ENCODE results near the gene TPSAB1. TPM values are rescaled to one million over a fixed set of nuclear protein-coding genes. Genes with fewer than 3 reads are reported as not detected.
"Not testable (repeated sequence)": the region's sequence is repeated elsewhere in the genome, so short reads cannot be mapped to it uniquely, and the experiment has no call there.

The TPSAB1 gene
- not detected for polyA plus RNA-seq (ENCODE audit: low read depth in 6 of 6)

DNA sequence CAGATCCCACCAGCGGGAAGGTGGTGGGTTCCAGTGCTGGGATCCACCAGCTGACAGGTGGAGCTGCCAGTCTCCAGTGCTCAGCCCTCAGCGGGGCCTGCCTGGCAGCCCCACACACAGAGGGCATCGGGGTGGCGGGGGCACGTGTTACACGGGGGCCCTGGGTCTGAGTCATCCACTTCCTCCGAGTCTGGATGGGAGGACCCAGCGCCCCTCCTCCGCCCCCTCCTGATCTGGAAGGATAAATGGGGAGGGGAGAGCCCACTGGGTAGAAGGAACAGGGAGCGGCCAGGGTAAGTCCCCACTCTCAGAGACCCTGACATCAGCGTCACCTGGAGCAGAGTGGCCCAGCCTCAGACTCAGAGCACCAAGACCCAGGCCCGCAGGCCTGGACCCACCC is at the start of gene TPSAB1:
TSS of gene TPSAB1 (plus strand) at position 270 of the 400 bp plus-strand sequence. CDS start 234 bp downstream, outside the sequence.
- not testable (repeated sequence) for H3K4me3 Mint-ChIP-seq; H3K9me3 Mint-ChIP-seq; H3K27ac Mint-ChIP-seq; H3K27me3 Mint-ChIP-seq; H3K36me3 Mint-ChIP-seq; DNase-seq; ATAC-seq (ENCODE audit: low read depth in 2 of 2)
- peaks cover 2 to 12% (median 2%) of the 10 kb centered on the region in 3 donors for H3K4me1 Mint-ChIP-seq

DNA sequence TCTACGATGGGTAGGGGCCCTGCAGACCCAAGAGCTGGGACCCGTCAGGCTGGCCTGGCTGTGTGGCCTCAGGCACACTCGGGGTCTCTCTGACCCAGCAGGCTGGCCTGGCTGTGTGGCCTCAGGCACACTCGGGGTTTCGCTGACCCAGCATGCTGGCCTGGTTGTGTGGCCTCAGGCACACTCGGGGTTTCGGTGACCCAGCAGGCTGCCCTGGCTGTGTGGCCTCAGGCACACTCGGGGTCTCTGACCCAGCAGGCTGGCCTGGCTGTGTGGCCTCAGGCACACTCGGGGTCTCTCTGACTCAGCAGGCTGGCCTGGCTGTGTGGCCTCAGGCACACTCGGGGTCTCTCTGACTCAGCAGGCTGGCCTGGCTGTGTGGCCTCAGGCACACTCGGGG is 49.7 kb upstream of the TPSAB1 start:
- not testable (repeated sequence) for H3K36me3 Mint-ChIP-seq; H3K27ac Mint-ChIP-seq; DNase-seq; H3K4me3 Mint-ChIP-seq; H3K9me3 Mint-ChIP-seq; ATAC-seq (ENCODE audit: low read depth in 2 of 2); H3K4me1 Mint-ChIP-seq
- peaks cover 3 to 18% (median 7%) of the 10 kb centered on the region in 3 donors for H3K27me3 Mint-ChIP-seq

DNA sequence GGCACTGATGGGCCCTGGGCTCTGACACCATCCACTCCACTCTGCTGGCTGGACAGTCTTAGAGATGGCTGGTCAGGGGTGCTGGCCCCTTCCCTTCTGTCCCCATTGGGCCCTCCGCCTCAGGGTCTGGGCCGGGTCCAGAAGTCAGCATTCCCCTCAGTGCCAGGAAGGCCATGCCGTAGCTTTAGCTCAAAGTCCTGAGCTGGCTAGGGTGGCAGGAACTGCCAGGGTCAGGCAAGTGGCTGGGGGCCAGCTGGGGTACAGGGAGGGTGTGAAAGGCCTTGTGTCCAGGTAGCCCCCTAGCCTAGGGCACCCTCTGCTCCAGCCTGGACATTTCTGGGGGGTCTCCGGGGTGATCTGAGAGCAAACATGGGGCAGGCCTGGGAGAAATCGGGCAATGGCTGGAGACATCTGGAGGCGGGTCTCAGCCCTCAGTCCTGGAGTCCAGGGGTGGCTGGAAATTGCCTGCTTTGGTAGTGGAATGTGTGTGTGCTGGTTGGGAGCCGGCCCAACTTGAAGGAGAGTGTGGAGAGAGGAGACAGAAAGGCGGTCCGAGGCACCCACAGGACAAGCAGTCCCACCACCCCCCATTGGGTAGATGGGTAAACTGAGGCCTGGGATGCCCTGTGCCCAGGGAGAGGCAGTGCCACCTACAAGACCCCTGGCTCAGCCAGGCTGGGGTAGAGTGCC is 48.0 kb upstream of the TPSAB1 start:
- H3K9me3 Mint-ChIP-seq = peaks cover 0 to 3% (median 0%) of the 10 kb centered on the region in 7 donors
- H3K4me1 Mint-ChIP-seq = no peaks in the 10 kb centered on the region
- ATAC-seq (ENCODE audit: low read depth in 2 of 2) (no peak), DNase-seq (no peak)
- peaks cover 3 to 27% (median 16%) of the 10 kb centered on the region in 3 donors for H3K27me3 Mint-ChIP-seq
- H3K36me3 Mint-ChIP-seq = no peaks in the 10 kb centered on the region
- no peak overlapping the region for H3K27ac Mint-ChIP-seq
- H3K4me3 Mint-ChIP-seq = no peak overlapping the region

DNA sequence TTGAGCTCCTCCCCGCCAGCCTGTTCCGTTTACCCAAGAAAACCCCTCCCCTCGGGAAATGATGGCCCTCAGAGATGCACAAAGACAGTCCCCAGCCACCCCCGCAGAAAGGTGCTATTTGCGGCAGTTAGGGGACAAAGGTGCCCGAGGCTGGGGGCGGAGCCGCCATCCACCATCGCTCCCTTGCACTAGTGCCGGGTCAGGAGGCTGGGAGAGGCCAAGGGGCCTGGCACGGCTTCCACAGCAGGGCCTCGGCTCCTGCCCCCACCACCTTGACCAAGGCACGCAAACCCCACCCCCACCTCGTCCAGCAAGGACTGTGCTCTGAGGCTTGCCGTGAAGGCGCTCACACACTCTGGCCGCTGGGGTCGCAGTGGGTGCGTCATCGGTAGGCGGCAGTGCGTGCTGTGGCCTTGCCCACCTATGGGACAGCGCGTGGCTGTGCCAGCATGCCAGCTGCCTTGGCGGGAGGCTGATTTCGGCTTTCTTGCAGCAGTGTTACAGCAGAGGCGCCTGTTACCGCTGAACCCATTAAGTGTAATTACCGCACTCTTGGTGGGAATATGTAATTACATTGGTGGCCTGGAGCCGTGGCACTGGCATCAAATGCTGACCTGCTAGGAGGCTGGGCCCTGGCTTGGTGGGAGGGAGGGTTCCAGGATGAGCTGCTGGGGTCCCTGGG is 47.2 kb upstream of the TPSAB1 start:
- Mint-ChIP-seq H3K27me3 (peaks cover 0 to 27% (median 16%) of the 10 kb centered on the region in 3 donors), H3K4me1 (no peaks in the 10 kb centered on the region), H3K9me3 (peaks cover 0 to 3% (median 0%) of the 10 kb centered on the region in 7 donors), H3K36me3 (no peaks in the 10 kb centered on the region), H3K4me3 (no peak overlapping the region), H3K27ac (no peak overlapping the region)
- DNase-seq = no peak
- ATAC-seq (ENCODE audit: low read depth in 2 of 2) = no peak

DNA sequence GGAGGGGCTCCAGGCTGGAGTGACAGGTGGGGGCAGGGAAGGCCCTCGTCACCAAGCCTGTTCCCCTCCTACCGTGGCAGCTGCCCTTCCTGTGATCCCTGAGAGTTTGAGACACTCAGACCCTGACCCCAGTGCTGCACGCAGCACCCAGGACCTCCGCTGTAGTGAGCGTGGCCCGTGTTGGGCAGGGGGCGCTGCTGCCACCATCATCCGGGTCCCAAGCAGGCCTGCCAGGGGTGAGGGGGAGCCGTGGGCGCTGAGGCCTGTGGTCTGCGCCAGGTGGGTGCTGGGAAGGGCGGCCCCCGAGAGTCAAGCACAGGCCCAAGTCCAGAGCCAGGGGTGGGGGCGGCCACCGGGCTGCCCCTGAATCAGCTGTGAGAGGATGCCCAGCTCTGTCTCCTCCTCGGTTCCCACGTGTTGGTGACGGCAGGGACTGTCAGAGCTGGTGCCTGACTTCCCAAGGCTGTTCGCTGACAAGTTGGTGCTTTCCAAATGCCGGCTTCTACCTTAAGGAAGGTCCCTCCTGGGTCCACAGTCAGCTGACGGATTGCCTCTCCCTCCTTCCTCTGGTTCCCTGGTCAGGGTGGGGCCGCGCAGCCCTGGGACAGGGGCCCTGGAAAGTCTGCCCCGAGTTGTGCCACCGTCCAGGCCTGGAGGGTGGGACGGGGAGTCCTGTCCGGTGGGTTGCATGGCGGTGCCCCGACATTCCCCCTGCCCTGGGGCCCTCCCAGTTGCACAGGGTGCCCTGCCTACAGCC is 46.5 kb upstream of the TPSAB1 start:
- H3K9me3 Mint-ChIP-seq = peaks cover 0 to 2% (median 0%) of the 10 kb centered on the region in 7 donors
- ATAC-seq (ENCODE audit: low read depth in 2 of 2) (no peak), DNase-seq (no peak)
- H3K4me1 Mint-ChIP-seq = no peaks in the 10 kb centered on the region
- no peak overlapping the region for H3K4me3 Mint-ChIP-seq
- H3K27ac Mint-ChIP-seq = no peak overlapping the region
- no peaks in the 10 kb centered on the region for H3K36me3 Mint-ChIP-seq
- peaks cover 0 to 24% (median 13%) of the 10 kb centered on the region in 3 donors for H3K27me3 Mint-ChIP-seq

DNA sequence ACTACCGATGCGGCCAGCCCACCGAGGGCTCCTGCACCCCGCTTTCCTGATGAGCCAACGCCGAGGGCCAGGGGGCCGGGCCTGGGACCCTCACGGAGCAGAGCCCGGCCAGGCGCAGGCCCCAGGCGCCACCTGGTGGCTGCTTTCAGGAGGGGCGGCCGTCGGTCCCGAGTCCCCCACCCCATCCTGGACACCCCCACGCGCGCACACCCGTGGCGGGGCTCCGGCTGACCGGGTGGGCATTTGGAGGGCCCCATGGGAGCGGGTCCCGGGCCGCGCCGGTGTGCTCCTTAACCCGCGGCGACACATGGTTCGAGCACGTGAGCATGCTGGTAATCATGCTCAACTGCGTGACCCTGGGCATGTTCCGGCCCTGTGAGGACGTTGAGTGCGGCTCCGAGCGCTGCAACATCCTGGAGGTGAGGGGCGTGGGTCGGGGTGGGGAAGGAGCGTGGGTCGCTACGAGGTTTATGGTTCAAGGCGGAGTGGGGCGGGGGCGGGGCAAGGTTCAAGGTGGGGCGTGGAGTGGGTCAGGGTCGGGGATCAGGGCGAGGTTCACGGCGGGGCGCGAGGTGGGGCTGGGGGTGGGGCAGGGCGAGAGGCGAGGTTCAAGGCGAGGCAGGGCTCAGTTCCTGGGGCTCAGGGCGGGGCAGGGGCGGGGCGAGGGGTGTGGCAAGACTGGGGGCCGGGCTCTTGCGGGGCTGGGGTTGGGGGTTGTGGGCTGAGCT is 45.7 kb upstream of the TPSAB1 start:
- Mint-ChIP-seq H3K36me3 (no peaks in the 10 kb centered on the region), H3K27me3 (peaks cover 0 to 21% (median 9%) of the 10 kb centered on the region in 3 donors), H3K4me3 (no peak overlapping the region), H3K4me1 (peaks cover 0 to 3% (median 0%) of the 10 kb centered on the region in 3 donors), H3K27ac (no peak overlapping the region), H3K9me3 (peaks cover 0 to 3% (median 0%) of the 10 kb centered on the region in 7 donors)
- ATAC-seq (ENCODE audit: low read depth in 2 of 2) (no peak), DNase-seq (no peak)

DNA sequence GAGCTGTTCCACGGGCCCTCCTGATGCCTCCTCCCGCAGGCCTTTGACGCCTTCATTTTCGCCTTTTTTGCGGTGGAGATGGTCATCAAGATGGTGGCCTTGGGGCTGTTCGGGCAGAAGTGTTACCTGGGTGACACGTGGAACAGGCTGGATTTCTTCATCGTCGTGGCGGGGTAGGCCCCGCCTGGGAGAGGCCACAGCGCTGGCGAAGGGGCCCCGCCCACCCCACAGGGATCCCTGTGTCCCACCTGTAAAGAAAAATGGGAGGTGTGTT is 45.2 kb upstream of the TPSAB1 start:
- H3K27ac Mint-ChIP-seq = no peak overlapping the region
- peaks cover 0 to 21% (median 9%) of the 10 kb centered on the region in 3 donors for H3K27me3 Mint-ChIP-seq
- peaks cover 0 to 5% (median 0%) of the 10 kb centered on the region in 3 donors for H3K4me1 Mint-ChIP-seq
- DNase-seq (no peak), ATAC-seq (ENCODE audit: low read depth in 2 of 2) (no peak)
- no peak overlapping the region for H3K4me3 Mint-ChIP-seq
- H3K36me3 Mint-ChIP-seq = no peaks in the 10 kb centered on the region
- H3K9me3 Mint-ChIP-seq = peaks cover 0 to 5% (median 0%) of the 10 kb centered on the region in 7 donors

DNA sequence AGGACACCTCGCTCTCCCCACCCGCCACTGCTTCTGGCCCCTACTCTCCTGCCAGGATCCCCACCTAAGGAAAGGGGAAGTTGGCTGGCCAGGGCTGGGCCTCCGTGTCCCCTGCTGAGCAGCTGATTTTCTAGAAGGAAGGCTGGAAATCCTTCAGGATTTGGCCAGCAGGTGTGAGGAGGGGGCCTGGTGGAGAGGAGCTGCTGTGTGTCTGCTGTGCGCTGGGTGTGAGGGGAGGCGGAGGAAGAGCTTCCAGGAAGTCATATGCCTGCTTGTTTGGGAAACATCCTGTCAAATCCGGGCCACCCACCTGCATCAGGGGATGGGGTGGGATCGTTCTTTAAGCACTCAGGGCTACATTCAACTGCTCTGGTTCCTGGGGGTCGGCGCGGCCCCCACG is 44.0 kb upstream of the TPSAB1 start:
- peaks cover 0 to 5% (median 0%) of the 10 kb centered on the region in 3 donors for H3K4me1 Mint-ChIP-seq
- peaks cover 0 to 5% (median 0%) of the 10 kb centered on the region in 7 donors for H3K9me3 Mint-ChIP-seq
- H3K4me3 Mint-ChIP-seq = peak overlapping the region in 1 of 8 donors; percentile 69
- peaks cover 0 to 21% (median 9%) of the 10 kb centered on the region in 3 donors for H3K27me3 Mint-ChIP-seq
- ATAC-seq (ENCODE audit: low read depth in 2 of 2) (no peak), DNase-seq (no peak)
- peak overlapping the region in 1 of 6 donors; percentile 8 for H3K27ac Mint-ChIP-seq
- H3K36me3 Mint-ChIP-seq = no peaks in the 10 kb centered on the region

DNA sequence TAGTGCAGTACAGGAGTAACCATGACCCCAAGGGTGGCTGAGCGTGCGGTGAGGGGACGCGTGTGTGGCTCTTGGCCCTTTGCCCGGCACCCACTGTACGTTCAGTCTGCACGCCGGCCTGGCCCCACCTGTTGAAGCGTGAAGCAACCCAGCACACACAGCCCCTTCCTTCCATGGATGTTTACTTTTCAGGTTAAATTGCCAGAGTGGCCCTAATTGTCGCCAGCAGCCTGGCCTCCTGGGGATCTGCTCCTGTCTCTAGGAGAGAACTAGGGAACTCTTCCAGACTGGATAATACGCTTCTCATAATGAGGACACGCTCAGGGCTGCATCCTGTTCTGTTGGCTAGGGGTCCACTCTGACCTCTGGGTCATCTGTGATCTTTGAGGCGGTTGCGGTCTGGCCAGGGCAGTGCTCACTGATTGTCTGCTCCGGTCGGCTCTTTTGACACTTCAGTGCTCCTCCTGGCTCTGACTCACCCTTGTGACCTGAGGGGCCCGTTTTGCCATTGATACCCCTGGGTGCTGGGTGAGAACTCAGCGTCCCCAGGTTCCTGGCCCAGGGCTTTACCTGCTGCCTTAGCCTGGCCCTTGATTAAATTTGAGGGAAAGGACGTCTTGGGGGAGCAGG is 43.2 kb upstream of the TPSAB1 start:
- Mint-ChIP-seq H3K4me1 (peaks cover 0 to 5% (median 0%) of the 10 kb centered on the region in 3 donors), H3K27me3 (peaks cover 0 to 20% (median 9%) of the 10 kb centered on the region in 3 donors), H3K27ac (no peak overlapping the region), H3K4me3 (no peak overlapping the region), H3K36me3 (no peaks in the 10 kb centered on the region), H3K9me3 (peaks cover 0 to 5% (median 0%) of the 10 kb centered on the region in 7 donors)
- no peak for DNase-seq
- no peak for ATAC-seq (ENCODE audit: low read depth in 2 of 2)

DNA sequence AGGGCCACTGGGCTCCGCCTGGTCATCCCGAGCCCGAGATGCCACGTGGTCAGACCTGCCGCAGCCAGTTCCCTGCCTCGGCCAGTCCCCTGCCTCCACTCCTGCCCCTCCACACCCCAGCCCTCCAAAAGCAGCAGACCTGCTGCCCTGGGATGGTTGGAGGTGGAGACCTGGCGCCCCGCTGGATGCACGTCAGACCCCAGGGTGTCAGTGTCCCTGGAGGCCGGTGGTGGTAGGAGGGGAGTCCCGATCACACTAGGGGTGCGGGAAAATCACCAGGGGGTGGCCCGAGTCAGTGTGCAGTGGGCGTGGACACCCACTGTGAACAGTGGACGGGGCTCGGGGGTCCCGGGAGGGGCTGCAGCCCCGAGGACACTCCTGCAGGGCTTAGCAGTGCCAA is 42.3 kb upstream of the TPSAB1 start:
- no peak overlapping the region for H3K4me3 Mint-ChIP-seq
- DNase-seq = no peak
- no peak overlapping the region for H3K27ac Mint-ChIP-seq
- ATAC-seq (ENCODE audit: low read depth in 2 of 2) = no peak
- H3K36me3 Mint-ChIP-seq = no peaks in the 10 kb centered on the region
- H3K27me3 Mint-ChIP-seq = peaks cover 0 to 11% (median 9%) of the 10 kb centered on the region in 3 donors
- H3K9me3 Mint-ChIP-seq = peaks cover 0 to 5% (median 0%) of the 10 kb centered on the region in 7 donors
- H3K4me1 Mint-ChIP-seq = peaks cover 0 to 5% (median 0%) of the 10 kb centered on the region in 3 donors

DNA sequence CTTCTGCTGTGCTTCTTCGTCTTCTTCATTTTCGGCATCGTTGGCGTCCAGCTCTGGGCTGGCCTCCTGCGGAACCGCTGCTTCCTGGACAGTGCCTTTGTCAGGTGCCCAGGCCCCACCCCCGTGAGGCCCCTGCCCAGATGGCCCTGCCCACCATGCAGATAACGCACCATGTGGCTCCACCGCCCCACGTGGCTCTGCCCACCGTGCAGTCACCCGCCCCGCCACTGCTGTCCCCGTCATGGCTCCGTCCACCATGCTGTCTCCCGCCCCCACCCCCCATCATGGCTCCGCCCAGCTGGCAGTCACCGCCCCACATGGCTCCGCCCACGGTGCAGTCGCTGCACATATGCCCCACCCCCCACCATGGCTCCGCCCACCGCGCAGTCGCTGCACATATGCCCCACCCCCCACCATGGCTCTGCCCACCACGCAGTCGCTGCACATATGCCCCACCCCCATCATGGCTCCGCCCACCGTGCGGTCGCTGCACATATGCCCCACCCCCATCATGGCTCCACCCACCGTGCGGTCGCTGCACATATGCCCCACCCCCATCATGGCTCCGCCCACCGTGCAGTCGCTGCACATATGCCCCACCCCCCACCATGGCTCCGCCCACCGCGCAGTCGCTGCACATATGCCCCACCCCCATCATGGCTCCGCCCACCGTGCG is 41.7 kb upstream of the TPSAB1 start:
- not testable (repeated sequence) for ATAC-seq (ENCODE audit: low read depth in 2 of 2); H3K36me3 Mint-ChIP-seq; DNase-seq; H3K27me3 Mint-ChIP-seq; H3K4me3 Mint-ChIP-seq; H3K9me3 Mint-ChIP-seq; H3K27ac Mint-ChIP-seq; H3K4me1 Mint-ChIP-seq

DNA sequence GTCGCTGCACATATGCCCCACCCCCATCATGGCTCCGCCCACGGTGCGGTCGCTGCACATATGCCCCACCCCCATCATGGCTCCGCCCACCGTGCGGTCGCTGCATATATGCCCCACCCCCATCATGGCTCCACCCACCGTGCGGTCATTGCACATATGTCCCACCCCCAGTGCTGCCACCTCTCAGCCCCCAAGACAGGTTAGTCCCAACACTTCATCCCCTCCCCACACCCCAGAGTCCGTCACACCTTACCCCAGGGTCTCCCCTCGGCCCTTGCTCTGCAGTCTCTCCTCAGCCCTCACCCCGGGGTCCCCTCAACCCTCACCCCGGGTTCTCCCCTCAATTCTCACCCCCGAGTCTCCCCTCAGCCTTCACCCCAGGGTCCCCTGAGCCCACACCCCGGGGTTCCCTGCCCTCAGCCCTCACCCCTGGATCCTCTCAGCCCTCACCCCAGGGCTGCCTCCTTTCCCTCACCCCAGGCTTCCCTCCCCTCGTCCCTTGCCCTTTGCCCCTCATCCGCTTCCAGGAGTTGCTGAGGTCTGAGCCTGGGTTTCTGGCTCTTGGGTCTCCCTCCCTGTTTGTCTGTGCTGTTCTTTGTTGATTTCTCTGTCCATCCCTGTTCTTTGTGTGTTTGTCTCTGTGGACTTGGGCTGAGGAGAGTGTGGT is 41.0 kb upstream of the TPSAB1 start:
- peaks cover 0 to 5% (median 0%) of the 10 kb centered on the region in 7 donors for H3K9me3 Mint-ChIP-seq
- ATAC-seq (ENCODE audit: low read depth in 2 of 2) (no peak), DNase-seq (no peak)
- peak overlapping the region in 1 of 6 donors; percentile 49 for H3K27ac Mint-ChIP-seq
- peak overlapping the region in 1 of 8 donors; percentile 70 for H3K4me3 Mint-ChIP-seq
- H3K27me3 Mint-ChIP-seq = peaks cover 0 to 10% (median 9%) of the 10 kb centered on the region in 3 donors
- no peaks in the 10 kb centered on the region for H3K36me3 Mint-ChIP-seq
- peaks cover 0 to 5% (median 0%) of the 10 kb centered on the region in 3 donors for H3K4me1 Mint-ChIP-seq
